OCI-LY1 (cell line): ENCODE data around the gene MSMB.

Source experiments
- CTCF ChIP-seq: fragments of 200-600 bp; sonication (generic), shearing (Covaris generic); IDR thresholded peaks from 2 replicates; pipeline ENCODE4 v1.5.1; 2017; ENCODE audit warnings: mild to moderate bottlenecking, antibody characterized with exemption, low read length, moderate library complexity, mixed read lengths
- EZH2 ChIP-seq: fragments of 200-600 bp; sonication (generic), shearing (Covaris generic); IDR thresholded peaks from 2 replicates; pipeline ENCODE4 v1.8.0; 2017; ENCODE audit warnings: borderline replicate concordance, mixed run types, mild to moderate bottlenecking, antibody characterized with exemption, low read length, moderate library complexity, mixed read lengths

- no peak for TF ChIP-seq CTCF
- no peak for TF ChIP-seq EZH2
Measured at GRCh38 chr10:46080886-46081285, 34.8 kb upstream of the MSMB start.
